Activated CD8-positive, alpha-beta memory T cell treated with anti-CD3 and anti-CD28 coated beads, Interleukin-2, amount 50 U/mL, for 1 hour (primary cell): ENCODE results near the gene FGF6.
"Not testable (repeated sequence)": the region's sequence is repeated elsewhere in the genome, so short reads cannot be mapped to it uniquely, and the experiment has no call there.

Experiments used
- DNase-seq: peaks from one replicate; pipeline ENCODE4 v3.0.0-alpha.2; 2020; ENCODE audit errors: extremely low read depth

Gene FGF6, protein sequence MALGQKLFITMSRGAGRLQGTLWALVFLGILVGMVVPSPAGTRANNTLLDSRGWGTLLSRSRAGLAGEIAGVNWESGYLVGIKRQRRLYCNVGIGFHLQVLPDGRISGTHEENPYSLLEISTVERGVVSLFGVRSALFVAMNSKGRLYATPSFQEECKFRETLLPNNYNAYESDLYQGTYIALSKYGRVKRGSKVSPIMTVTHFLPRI

DNA sequence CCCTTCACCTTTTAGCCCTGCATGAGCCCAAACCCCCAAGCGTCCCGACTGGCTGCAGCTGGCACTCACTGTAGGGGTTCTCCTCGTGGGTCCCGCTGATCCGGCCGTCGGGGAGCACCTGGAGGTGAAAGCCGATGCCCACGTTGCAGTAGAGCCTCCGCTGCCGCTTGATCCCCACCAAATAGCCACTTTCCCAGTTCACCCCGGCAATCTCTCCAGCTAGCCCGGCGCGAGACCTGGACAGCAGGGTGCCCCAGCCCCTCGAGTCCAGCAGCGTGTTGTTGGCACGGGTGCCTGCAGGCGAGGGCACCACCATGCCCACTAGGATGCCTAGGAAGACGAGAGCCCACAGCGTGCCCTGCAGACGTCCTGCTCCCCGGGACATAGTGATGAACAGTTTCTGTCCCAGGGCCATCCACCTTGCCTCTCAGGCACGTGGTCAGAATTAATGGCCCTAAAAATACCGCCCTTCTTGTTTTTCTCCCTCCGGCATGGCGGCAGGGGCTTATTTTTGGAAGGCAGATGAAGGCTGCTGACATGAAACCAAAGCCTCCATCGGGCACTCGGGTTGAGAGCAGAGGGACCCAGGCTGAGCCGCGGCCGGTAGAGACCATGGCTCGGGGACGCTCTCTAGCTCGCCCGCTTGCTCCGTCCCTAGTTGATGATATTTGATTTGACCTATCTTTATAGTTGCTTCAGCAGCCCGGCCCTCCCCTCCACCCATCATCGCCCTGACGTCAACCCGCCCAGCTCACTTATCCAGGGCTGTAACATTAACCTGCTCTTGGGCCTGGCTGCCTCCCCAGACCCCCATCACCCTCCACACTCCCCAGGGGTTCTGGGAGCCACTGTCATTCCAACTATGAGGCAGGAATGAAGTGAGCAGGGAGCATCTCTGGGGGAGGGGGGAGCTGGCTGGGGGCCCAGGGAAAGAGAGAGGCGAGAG is at the start of gene FGF6:
TSS of gene FGF6 (minus strand) at position 660 of the 946 bp plus-strand sequence. CDS start at position 415, 245 bp downstream.
- DNase-seq, result no peak

GRCh38 chr12:4490973-4491372 is 45.4 kb upstream of the FGF6 start:
- DNase-seq, result no peak

DNA sequence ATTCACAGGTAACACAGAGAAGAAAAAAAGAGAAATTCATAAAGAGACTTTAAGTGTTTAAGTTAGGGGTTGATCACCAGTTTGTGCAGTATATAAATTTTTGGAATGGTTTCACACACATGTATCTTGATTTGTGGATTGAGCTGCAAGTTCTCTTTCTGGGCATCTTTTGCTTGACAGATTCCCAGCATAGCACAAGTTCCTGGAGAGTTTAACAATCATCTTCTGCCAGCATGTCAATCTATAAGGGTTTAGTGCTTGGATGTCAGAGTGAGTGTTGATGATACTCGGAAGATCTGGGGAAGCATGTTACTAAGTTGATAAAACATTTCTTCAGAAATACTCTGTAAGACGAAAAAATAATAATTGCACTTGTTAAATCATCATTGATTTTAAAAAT is 43.9 kb upstream of the FGF6 start:
- DNase-seq, result no peak

DNA sequence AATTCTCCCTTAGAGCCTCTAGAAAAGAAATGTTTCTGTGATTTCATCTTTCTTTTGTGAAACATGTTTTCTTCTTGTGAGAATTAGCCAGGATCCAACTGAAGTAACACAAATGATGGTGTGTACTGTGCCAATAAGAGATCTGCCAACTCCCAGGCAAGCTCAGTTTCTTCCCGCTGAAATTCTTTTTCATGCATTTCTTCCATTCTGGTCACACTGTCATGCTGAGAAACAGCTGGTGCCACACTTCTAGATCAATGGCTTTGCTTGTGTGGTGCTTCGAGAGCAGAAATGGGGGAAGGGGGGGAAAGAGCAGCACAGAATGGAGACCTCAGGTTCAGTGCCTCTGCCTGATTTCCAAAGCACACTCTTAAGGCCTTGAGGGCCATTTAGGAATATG is 41.4 kb upstream of the FGF6 start:
- DNase-seq, result no peak

DNA sequence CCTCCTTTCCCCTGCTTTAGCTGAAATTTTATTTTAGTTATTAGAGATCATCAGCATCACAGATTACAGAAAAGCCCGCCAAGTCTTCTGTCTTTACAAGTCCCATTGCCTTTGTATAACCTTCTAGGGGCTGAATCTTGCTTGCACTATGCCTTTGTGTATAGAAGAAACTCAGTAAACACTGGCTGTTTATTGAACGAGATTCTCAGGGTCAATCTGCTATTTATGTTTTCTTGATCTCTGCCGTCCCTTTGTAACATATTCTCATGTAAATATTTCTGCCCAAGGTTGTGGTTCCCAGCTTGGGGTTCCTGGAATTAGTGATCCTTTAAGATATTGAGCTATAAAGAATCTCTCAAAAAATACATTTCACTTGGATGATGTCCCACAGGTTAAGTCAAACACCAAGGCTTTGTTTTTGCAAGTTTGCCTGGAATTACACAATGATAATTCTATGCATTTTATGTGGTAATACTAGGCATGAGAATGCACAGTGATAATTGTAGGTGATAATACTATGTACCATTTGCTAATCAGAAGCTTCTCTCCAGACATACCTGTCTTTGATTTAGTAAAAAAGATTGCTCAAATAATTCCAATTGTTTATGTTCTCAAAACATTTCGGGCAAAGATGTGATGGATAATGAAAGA is 40.6 kb upstream of the FGF6 start:
- no peak for DNase-seq

GRCh38 chr12:4483885-4484823 is 38.5 kb upstream of the FGF6 start:
- no peak for DNase-seq

- no peak for DNase-seq
Measured at GRCh38 chr12:4482936-4483335, 37.3 kb upstream of the FGF6 start.

DNA sequence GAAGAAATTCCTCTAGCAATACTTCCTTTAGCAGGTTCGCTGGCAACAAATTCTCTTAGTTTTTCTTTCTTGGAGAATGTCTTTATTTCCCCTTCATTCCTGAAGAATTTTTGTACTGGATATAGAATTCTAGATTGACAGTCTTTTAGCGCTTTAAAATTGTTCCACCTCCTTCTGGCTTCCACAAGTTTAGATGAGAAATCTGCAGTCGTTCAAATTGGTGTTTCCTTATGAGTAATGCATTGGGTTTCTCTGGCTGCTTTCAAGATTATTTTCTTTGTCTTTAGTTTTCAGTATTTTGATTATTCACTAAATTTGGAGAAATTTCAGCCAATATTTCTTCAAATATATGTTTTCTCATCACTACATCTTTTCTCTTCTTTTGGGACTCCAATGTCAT is 33.3 kb upstream of the FGF6 start:
- no peak for DNase-seq

DNA sequence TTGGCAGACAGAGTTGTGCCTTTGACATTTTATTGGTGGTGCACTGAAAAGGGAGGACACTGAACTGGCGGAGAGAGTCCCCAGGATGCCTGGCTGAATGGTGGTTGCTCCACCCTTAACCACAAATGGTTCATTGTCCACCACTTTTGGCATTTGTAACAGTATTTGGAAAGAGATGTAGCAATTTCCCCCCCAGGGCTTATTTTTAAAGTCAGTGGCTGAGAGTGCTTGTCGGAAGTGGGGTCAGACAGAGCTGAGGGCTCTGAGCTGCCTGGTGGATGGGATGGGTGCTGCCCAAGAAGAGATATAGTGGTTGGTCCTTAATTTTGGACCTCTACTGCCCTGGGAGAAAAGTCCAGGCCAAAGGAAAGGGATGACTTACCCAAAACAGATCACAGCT is 31.5 kb upstream of the FGF6 start:
- no peak for DNase-seq

- DNase-seq, result no peak
Measured at GRCh38 chr12:4472046-4472445, 26.4 kb upstream of the FGF6 start.

DNA sequence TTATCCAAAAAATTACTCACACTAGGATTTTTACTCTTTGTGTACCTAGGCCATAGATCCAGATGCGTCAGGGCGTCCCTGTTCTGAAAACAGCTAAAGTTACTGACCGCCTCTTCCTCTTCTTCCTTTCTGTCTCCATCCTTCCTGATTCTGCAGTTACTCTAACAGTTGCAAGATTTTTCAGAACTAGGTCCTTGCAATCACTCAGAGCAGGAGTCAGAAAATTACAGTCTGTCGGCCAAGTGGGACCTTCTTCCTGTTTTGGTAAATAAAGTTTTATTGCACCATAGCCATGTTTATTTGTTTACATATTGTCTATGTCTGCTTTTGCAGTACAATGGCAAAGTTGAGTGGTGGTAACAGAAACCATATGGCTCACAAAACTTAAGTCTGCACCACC is 25.6 kb upstream of the FGF6 start:
- no peak for DNase-seq

DNA sequence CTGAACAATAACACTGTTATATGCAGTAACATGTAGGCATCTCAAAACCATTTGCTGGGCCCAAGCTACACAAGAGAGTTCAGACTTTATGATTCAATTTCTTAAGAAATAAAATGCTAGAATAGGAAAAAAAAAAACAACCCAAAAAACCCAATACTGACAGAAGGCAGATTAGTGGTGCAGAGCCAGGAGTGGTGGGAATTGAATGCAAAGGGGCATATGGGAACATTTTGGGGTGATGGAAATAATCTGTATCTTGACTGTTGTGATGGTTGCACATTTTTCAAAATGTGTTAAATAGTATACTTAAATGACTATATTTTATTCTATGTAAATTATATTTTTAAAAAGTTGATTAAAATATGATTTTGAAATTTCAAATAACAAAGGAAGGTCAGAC is 23.4 kb upstream of the FGF6 start:
- DNase-seq, result no peak

DNA sequence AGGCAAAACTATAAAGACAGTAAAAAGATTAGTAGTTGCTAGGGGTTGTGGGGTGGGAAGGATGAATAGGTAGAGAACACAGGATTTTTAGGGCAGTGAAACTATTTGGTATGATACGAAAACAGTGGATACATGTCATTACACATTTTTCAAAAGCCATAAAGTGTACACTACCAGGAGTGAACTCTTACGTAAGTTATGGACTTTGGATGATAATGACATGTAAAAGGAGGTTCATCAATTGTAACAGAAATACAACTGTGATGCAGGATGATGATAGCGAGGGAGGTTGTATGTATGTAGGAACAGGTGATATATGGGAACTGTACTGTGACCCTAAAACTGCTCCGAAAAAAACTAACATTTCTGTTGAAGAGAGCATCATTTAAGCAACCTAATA is 15.1 kb upstream of the FGF6 start:
- no peak for DNase-seq

DNA sequence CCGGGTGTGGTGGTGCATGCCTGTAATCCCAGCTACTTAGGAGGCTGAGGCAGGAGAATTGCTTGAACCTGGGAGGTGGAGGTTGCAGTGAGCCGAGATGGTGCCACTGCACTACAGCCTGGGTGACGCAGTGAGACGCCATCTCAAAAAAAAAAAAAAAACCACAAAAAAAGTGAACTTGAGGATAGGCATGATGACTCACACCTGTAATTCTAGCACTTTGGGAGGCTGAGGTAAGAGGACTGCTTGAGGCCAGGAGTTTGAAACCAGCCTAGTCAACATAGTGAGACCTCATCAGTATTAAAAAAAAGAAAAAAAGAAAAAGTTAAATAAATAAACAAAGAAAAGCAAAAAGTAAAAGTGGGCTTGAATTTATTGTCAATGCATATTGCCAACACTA is 10.2 kb upstream of the FGF6 start:
- DNase-seq, result not testable (repeated sequence)

DNA sequence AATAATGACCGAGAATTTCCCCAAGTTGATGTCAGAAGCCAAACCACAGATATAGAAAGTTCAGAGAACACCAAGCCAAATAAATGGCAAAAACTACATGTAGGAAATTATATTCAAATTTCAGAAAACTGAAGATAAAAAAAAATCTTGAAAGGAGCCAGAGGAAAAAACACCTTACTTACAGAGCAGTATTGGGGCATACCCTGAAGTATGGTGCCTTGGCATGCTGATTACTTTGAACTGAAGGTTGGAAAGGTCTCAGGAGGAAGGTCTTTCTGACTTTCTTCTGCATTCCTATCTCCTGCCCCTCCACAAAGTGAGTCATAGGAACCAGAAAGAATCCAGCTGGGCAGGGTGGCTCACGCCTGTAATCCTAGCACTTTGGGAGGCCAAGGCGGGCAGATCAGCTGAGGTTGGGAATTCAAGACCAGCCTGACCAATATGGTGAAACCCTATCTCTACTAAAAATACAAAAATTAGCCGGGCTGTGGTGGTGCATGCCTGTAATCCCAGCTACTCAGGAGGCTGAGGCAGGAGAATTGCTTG is 8.8 kb upstream of the FGF6 start:
- no peak for DNase-seq

- DNase-seq, result no peak
Measured at GRCh38 chr12:4451694-4452093, 6.1 kb upstream of the FGF6 start.

- DNase-seq, result no peak
Measured at GRCh38 chr12:4450551-4451112, 5.0 kb upstream of the FGF6 start.

- DNase-seq, result no peak
Measured at GRCh38 chr12:4449851-4450221, 4.2 kb upstream of the FGF6 start.

GRCh38 chr12:4448943-4449850 is 3.6 kb upstream of the FGF6 start:
- no peak for DNase-seq

GRCh38 chr12:4448371-4448940 is 2.8 kb upstream of the FGF6 start:
- DNase-seq, result no peak
